Liver (tissue), 9 donors: ENCODE measurements around the gene IL2RA. TPM values are rescaled to one million over a fixed set of nuclear protein-coding genes. Genes with fewer than 3 reads are reported as not detected.

Experiments
- DNase-seq: peaks from one replicate; pipeline ENCODE4 v3.0.0-alpha.2; 2017; ENCODE audit warnings: low spot score
- H3K27ac ChIP-seq, 2 donors: one replicate each; pipeline ENCODE4 v1.7.0; 2013; ENCODE audit warnings: inconsistent platforms in 2 of 2, low read length in 2 of 2, control low read depth in 1 of 2, low read depth in 1 of 2, mild to moderate bottlenecking in 1 of 2
- H3K27me3 ChIP-seq, 4 donors: one replicate each; pipeline versions ENCODE4 v1.6.1 to v1.7.0; 2013; ENCODE audit warnings: low read length in 3 of 4, inconsistent platforms in 1 of 4, mild to moderate bottlenecking in 1 of 4, moderate library complexity in 1 of 4; ENCODE audit not compliant: control insufficient read depth in 4 of 4, insufficient read depth in 4 of 4
- H3K36me3 ChIP-seq, 4 donors: one replicate each; pipeline versions ENCODE4 v1.6.1 to v1.7.0; 2013; ENCODE audit warnings: low read length in 3 of 4, mild to moderate bottlenecking in 3 of 4, low read depth in 1 of 4, moderate library complexity in 1 of 4; ENCODE audit not compliant: control insufficient read depth in 4 of 4, insufficient read depth in 3 of 4
- H3K4me1 ChIP-seq, 4 donors: one replicate each; pipeline versions ENCODE4 v1.6.1 to v1.7.0; 2013; ENCODE audit warnings: low read length in 3 of 4, mild to moderate bottlenecking in 3 of 4, moderate library complexity in 1 of 4; ENCODE audit not compliant: control insufficient read depth in 4 of 4, insufficient read depth in 4 of 4
- H3K4me3 ChIP-seq, 3 donors: one replicate each; pipeline versions ENCODE4 v1.6.1 to v1.7.0; 2013; ENCODE audit warnings: low read length in 3 of 3, control low read depth in 1 of 3, low read depth in 1 of 3, mild to moderate bottlenecking in 1 of 3
- H3K9ac ChIP-seq, 2 donors: one replicate each; pipeline ENCODE4 v1.7.0; 2013; ENCODE audit warnings: low read length in 2 of 2, mild to moderate bottlenecking in 2 of 2, moderate library complexity in 2 of 2, control low read depth in 1 of 2, low read depth in 1 of 2
- H3K9me3 ChIP-seq, 4 donors: one replicate each; pipeline versions ENCODE4 v1.6.1 to v1.7.0; 2013; ENCODE audit warnings: low read length in 3 of 4; ENCODE audit not compliant: control insufficient read depth in 4 of 4
- CTCF ChIP-seq: fragments of 150-350 bp; IDR thresholded peaks from 2 replicates; pipeline ENCODE4 v1.5.1; 2017; ENCODE audit warnings: improper control_type of control experiment, low read depth, low read length; ENCODE audit not compliant: missing input control
- EGR1 ChIP-seq, 2 donors: IDR thresholded peaks; 2 replicates each; pipeline ENCODE4 v1.6.1; 2016 to 2018; ENCODE audit warnings: antibody characterized with exemption in 2 of 2, low read depth in 2 of 2
- FOXA1 ChIP-seq: IDR thresholded peaks from 2 replicates; pipeline ENCODE4 v1.6.1; 2016; ENCODE audit warnings: antibody characterized with exemption
- FOXA2 ChIP-seq: IDR thresholded peaks from 2 replicates; pipeline ENCODE4 v1.6.1; 2016; ENCODE audit warnings: antibody characterized with exemption
- GABPA ChIP-seq, 2 donors: IDR thresholded peaks in 1 of 2; conservative IDR thresholded peaks in 1 of 2; 2 replicates each; pipeline ENCODE4 v1.6.1; 2016; ENCODE audit warnings: antibody characterized with exemption in 2 of 2, mild to moderate bottlenecking in 1 of 2, moderate library complexity in 1 of 2
- HNF4A ChIP-seq, 2 donors: conservative IDR thresholded peaks; 2 replicates each; pipeline ENCODE4 v1.6.1; 2016; ENCODE audit warnings: antibody characterized with exemption in 2 of 2, mild to moderate bottlenecking in 2 of 2
- HNF4G ChIP-seq: IDR thresholded peaks from 2 replicates; pipeline ENCODE4 v1.6.1; 2016; ENCODE audit warnings: antibody characterized with exemption
- MAX ChIP-seq: IDR thresholded peaks from 2 replicates; pipeline ENCODE4 v1.6.1; 2016; ENCODE audit warnings: antibody characterized with exemption
- NR2F2 ChIP-seq: IDR thresholded peaks from 2 replicates; pipeline ENCODE4 v1.6.1; 2016; ENCODE audit warnings: antibody characterized with exemption
- RAD21 ChIP-seq, 2 donors: IDR thresholded peaks; 2 replicates each; pipeline ENCODE4 v1.6.1; 2016; ENCODE audit warnings: antibody characterized with exemption in 2 of 2, mild to moderate bottlenecking in 2 of 2
- REST ChIP-seq: IDR thresholded peaks from 2 replicates; pipeline ENCODE4 v1.6.1; 2016; ENCODE audit warnings: antibody characterized with exemption, mild to moderate bottlenecking
- RXRA ChIP-seq, 2 donors: IDR thresholded peaks; 2 replicates each; pipeline ENCODE4 v1.6.1; 2017 to 2018; ENCODE audit warnings: antibody characterized with exemption in 2 of 2, mild to moderate bottlenecking in 1 of 2
- SP1 ChIP-seq: IDR thresholded peaks from 2 replicates; pipeline ENCODE4 v1.6.1; 2018; ENCODE audit warnings: antibody characterized with exemption, mild to moderate bottlenecking
- TAF1 ChIP-seq: conservative IDR thresholded peaks from 2 replicates; pipeline ENCODE4 v1.6.1; 2016; ENCODE audit warnings: antibody characterized with exemption, mild to moderate bottlenecking
- YY1 ChIP-seq: IDR thresholded peaks from 2 replicates; pipeline ENCODE4 v1.6.1; 2016; ENCODE audit warnings: antibody characterized with exemption, mild to moderate bottlenecking
- ZBTB33 ChIP-seq: IDR thresholded peaks from 2 replicates; pipeline ENCODE4 v1.6.1; 2016; ENCODE audit warnings: antibody characterized with exemption
- WGBS: extraction: QIAGEN DNeasy Blood & Tissue Kit; methylation state at CpG from one replicate; pipeline ENCODE4 v1.1.7; 2013; 5-methylcytosine and 5-hydroxymethylcytosine counted together
- polyA plus RNA-seq, 2 donors: library from polyadenylated mRNA; stranded (reverse) in 1 of 2; unstranded in 1 of 2; fragments of 200-250 nt in 1 of 2; fragments of >200 nt in 1 of 2; fragmentation: Nextera tagmentation in 1 of 2; extraction: Ambion mirVana in 1 of 2; gene quantifications; one replicate each; pipeline versions ENCODE4 v1.2.1 to v1.2.3, GENCODE V29; 2013 to 2015
- total RNA-seq, 2 donors: library from RNA; depleted of rRNA; stranded (reverse); fragments of >200 nt; gene quantifications; one replicate each; pipeline ENCODE4 v1.2.3, GENCODE V29; 2014
- donor health status: healthy.
- donor health status: healthy.
- donor health status: healthy.
- donor health status: healthy.
- donor health status: healthy.

IL2RA gene
- total and polyA plus RNA-seq, 4 donors, result 0.46 to 1.6 TPM; not detected in 2

- no peak for TF ChIP-seq CTCF
- no peak for TF ChIP-seq HNF4A (conservative IDR thresholded peaks at IDR 0.05)
- TF ChIP-seq EGR1 (IDR thresholded peaks at IDR 0.05; ENCODE audit: low read depth in 2 of 2), result no peak
- no peak for TF ChIP-seq MAX
- TF ChIP-seq FOXA1, result no peak
Measured at GRCh38 chr10:6038071-6038631, 24.0 kb downstream of the IL2RA start (continued).

GRCh38 chr10:6037422-6037821 is 24.7 kb downstream of the IL2RA start:
- no peaks in the 10 kb centered on the region for H3K27me3 ChIP-seq
- H3K4me1 ChIP-seq, result peaks cover 0 to under 1% (median 0%) of the 10 kb centered on the region in 4 donors
- H3K4me3 ChIP-seq, result no peak overlapping the region
- no peak overlapping the region for H3K9ac ChIP-seq
- 88% methylated on average over 8 of the region's 8 CpGs for WGBS
- no peak for DNase-seq
- H3K36me3 ChIP-seq, result no peaks in the 10 kb centered on the region
- H3K27ac ChIP-seq, result no peak overlapping the region
- TF ChIP-seq NR2F2 (no peak), SP1 (no peak), RAD21 (IDR thresholded peaks at IDR 0.05) (no peak), GABPA (IDR thresholded peaks at IDR 0.05 in 1 of 2, conservative IDR thresholded peaks at IDR 0.05 in 1 of 2) (no peak), FOXA2 (no peak), CTCF (no peak), EGR1 (IDR thresholded peaks at IDR 0.05; ENCODE audit: low read depth in 2 of 2) (no peak), YY1 (no peak), REST (no peak), HNF4A (conservative IDR thresholded peaks at IDR 0.05) (no peak), TAF1 (no peak), MAX (no peak), HNF4G (no peak), RXRA (IDR thresholded peaks at IDR 0.05) (no peak), FOXA1 (no peak), ZBTB33 (no peak)
- no peaks in the 10 kb centered on the region for H3K9me3 ChIP-seq
